ENCODE data around the gene CCL25.
"Not testable (repeated sequence)": the region's sequence is repeated elsewhere in the genome, so short reads cannot be mapped to it uniquely, and the experiment has no call there.

The CCL25 gene
- 0 to 0.09 (median 0) reads per million in 4 experiments for total RNA-seq

GRCh38 chr19:8052464-8052859 lies at the start of gene CCL25:
TSS of gene CCL25 (plus strand) at chr19:8052760. CDS start at chr19:8053050, 290 bp downstream.
- no peak for DNase-seq

GRCh38 chr19:8004001-8004400 lies 48.6 kb upstream of the CCL25 start:
- DNase-seq: no peak

GRCh38 chr19:8004723-8005513 lies 47.6 kb upstream of the CCL25 start:
- DNase-seq: peak; percentile 4

GRCh38 chr19:8005534-8006256 lies 46.9 kb upstream of the CCL25 start, which contains the start of gene ELAVL1:
TSS of gene ELAVL1 (minus strand) at chr19:8005641. CDS start at chr19:7991815, 13,826 bp downstream.
- peak; percentile 82 for DNase-seq

GRCh38 chr19:8017808-8018207 lies 34.8 kb upstream of the CCL25 start:
- peak; percentile 27 for DNase-seq

GRCh38 chr19:8020681-8021080 lies 31.9 kb upstream of the CCL25 start:
- no peak for DNase-seq

- DNase-seq: no peak
Measured at GRCh38 chr19:8021374-8021773, 31.2 kb upstream of the CCL25 start.

GRCh38 chr19:8022275-8022674 lies 30.3 kb upstream of the CCL25 start:
- DNase-seq: no peak

- DNase-seq: no peak
Measured at GRCh38 chr19:8023371-8023770, 29.2 kb upstream of the CCL25 start.

GRCh38 chr19:8024256-8024655 lies 28.3 kb upstream of the CCL25 start:
- not testable (repeated sequence) for DNase-seq

- no peak for DNase-seq
Measured at GRCh38 chr19:8025316-8025715, 27.2 kb upstream of the CCL25 start.

GRCh38 chr19:8028951-8029491 lies 23.5 kb upstream of the CCL25 start:
- no peak for DNase-seq

GRCh38 chr19:8030960-8031359 lies 21.6 kb upstream of the CCL25 start:
- no peak for DNase-seq

- not testable (repeated sequence) for DNase-seq
Measured at GRCh38 chr19:8033287-8034177, 19.0 kb upstream of the CCL25 start.

- no peak for DNase-seq
Measured at GRCh38 chr19:8034178-8034525, 18.4 kb upstream of the CCL25 start.

GRCh38 chr19:8036434-8037099 lies 16.0 kb upstream of the CCL25 start:
- no peak for DNase-seq

GRCh38 chr19:8038815-8039214 lies 13.7 kb upstream of the CCL25 start:
- no peak for DNase-seq

GRCh38 chr19:8039231-8039630 lies 13.3 kb upstream of the CCL25 start:
- DNase-seq: no peak

- no peak for DNase-seq
Measured at GRCh38 chr19:8041531-8041931, 11.0 kb upstream of the CCL25 start.

- no peak for DNase-seq
Measured at GRCh38 chr19:8042900-8043299, 9.7 kb upstream of the CCL25 start.

GRCh38 chr19:8044018-8044417 lies 8.5 kb upstream of the CCL25 start:
- no peak for DNase-seq

All from effector CD8-positive, alpha-beta T cell (primary cell).